Peyer's patch (tissue), 4 donors: ENCODE measurements around the gene ARSK. TPM values are rescaled to one million over a fixed set of nuclear protein-coding genes. Genes with fewer than 3 reads are reported as not detected.

ENCODE experiments used
- DNase-seq, 3 donors: peaks; one replicate each; pipeline ENCODE4 v3.0.0-alpha.2; 2017 to 2019
- H3K27ac ChIP-seq, 4 donors: fragments of 200-600 bp; sonication (generic); one replicate each; pipeline ENCODE4 v1.5.1; 2016 to 2019
- H3K27me3 ChIP-seq, 2 donors: fragments of 200-600 bp; sonication (generic); one replicate each; pipeline ENCODE4 v1.5.1; 2019
- H3K36me3 ChIP-seq, 3 donors: fragments of 200-600 bp; sonication (generic); one replicate each; pipeline ENCODE4 v1.5.1; 2016 to 2019
- H3K4me1 ChIP-seq, 4 donors: fragments of 200-600 bp; sonication (generic); one replicate each; pipeline ENCODE4 v1.5.1; 2016 to 2019
- H3K4me3 ChIP-seq, 4 donors: fragments of 200-600 bp; sonication (generic); 1 replicate in 3 of 4; 2 replicates in 1 of 4; pipeline ENCODE4 v1.5.1; 2016 to 2019; ENCODE audit warnings: mild to moderate bottlenecking in 1 of 4
- H3K9me3 ChIP-seq, 4 donors: fragments of 200-600 bp; sonication (generic); one replicate each; pipeline ENCODE4 v1.5.1; 2016 to 2019; ENCODE audit warnings: mild to moderate bottlenecking in 1 of 4
- CTCF ChIP-seq, 6 experiments: fragments of 450-650 bp in 4 of 6; fragments of 200-600 bp in 2 of 6; sonication (generic) in 1 of 6; IDR thresholded peaks; one replicate each; pipeline ENCODE4 v1.5.1; 2017 to 2019; ENCODE audit warnings: antibody characterized with exemption in 6 of 6, mild to moderate bottlenecking in 3 of 6, moderate library complexity in 1 of 6
- POLR2A ChIP-seq, 2 donors: fragments of 450-650 bp; IDR thresholded peaks; one replicate each; pipeline ENCODE4 v1.5.1; 2017; ENCODE audit warnings: antibody characterized with exemption in 2 of 2, mild to moderate bottlenecking in 2 of 2, moderate library complexity in 2 of 2
- total RNA-seq, 4 donors: library from RNA; depleted of rRNA; stranded (reverse); fragments of >200 nt; gene quantifications; one replicate each; pipeline ENCODE4 v1.1.0, GENCODE V29; 2016

Gene ARSK
- total RNA-seq, 4 donors from 2014 or later, result 0.76 to 6.6 (median 2.1) TPM

GRCh38 chr5:95591490-95591901, 36.6 kb downstream of the ARSK start:
- Histone ChIP-seq H3K9me3 (no peaks in the 10 kb centered on the region), H3K27me3 (no peaks in the 10 kb centered on the region), H3K4me1 (no peaks in the 10 kb centered on the region), H3K27ac (no peak overlapping the region), H3K36me3 (no peaks in the 10 kb centered on the region), H3K4me3 (no peak overlapping the region)
- no peak for DNase-seq
- TF ChIP-seq POLR2A (IDR thresholded peaks at IDR 0.05), result no peak
- no peak for TF ChIP-seq CTCF (IDR thresholded peaks at IDR 0.05)

- no peaks in the 10 kb centered on the region for H3K4me1 ChIP-seq
- no peak overlapping the region for H3K4me3 ChIP-seq
These were observed 40.5 kb downstream of the ARSK start for GRCh38 chr5:95595289-95595931.

GRCh38 chr5:95599252-95599651, 44.4 kb downstream of the ARSK start:
- Histone ChIP-seq H3K36me3 (no peaks in the 10 kb centered on the region), H3K27ac (no peak overlapping the region), H3K27me3 (no peaks in the 10 kb centered on the region), H3K4me1 (no peaks in the 10 kb centered on the region), H3K4me3 (no peak overlapping the region), H3K9me3 (no peaks in the 10 kb centered on the region)
- no peak for DNase-seq
- no peak for TF ChIP-seq POLR2A (IDR thresholded peaks at IDR 0.05)

More at GRCh38 chr5:95595289-95595931, 40.5 kb downstream of the ARSK start:
- TF ChIP-seq POLR2A (IDR thresholded peaks at IDR 0.05), result no peak
- no peak for TF ChIP-seq CTCF (IDR thresholded peaks at IDR 0.05)
- no peak overlapping the region for H3K27ac ChIP-seq
- H3K9me3 ChIP-seq, result no peaks in the 10 kb centered on the region
- DNase-seq, result no peak
- H3K27me3 ChIP-seq, result no peaks in the 10 kb centered on the region
- H3K36me3 ChIP-seq, result no peaks in the 10 kb centered on the region

- TF ChIP-seq CTCF (IDR thresholded peaks at IDR 0.05) (no peak), POLR2A (IDR thresholded peaks at IDR 0.05) (no peak)
- Histone ChIP-seq H3K36me3 (no peaks in the 10 kb centered on the region), H3K4me3 (no peak overlapping the region), H3K9me3 (no peaks in the 10 kb centered on the region), H3K27me3 (no peaks in the 10 kb centered on the region), H3K4me1 (no peaks in the 10 kb centered on the region), H3K27ac (no peak overlapping the region)
- DNase-seq, result no peak
These were observed 45.7 kb downstream of the ARSK start for GRCh38 chr5:95600557-95600956.

- H3K27ac ChIP-seq, result no peak overlapping the region
- DNase-seq, result no peak
- H3K9me3 ChIP-seq, result no peaks in the 10 kb centered on the region
- no peaks in the 10 kb centered on the region for H3K36me3 ChIP-seq
- no peak for TF ChIP-seq POLR2A (IDR thresholded peaks at IDR 0.05)
- no peaks in the 10 kb centered on the region for H3K4me1 ChIP-seq
- no peak overlapping the region for H3K4me3 ChIP-seq
- H3K27me3 ChIP-seq, result no peaks in the 10 kb centered on the region
These were observed 50.9 kb downstream of the ARSK start for GRCh38 chr5:95605786-95606185.

GRCh38 chr5:95606419-95606818, 51.5 kb downstream of the ARSK start:
- TF ChIP-seq CTCF (IDR thresholded peaks at IDR 0.05), result no peak
- no peak for TF ChIP-seq POLR2A (IDR thresholded peaks at IDR 0.05)

GRCh38 chr5:95609711-95610110, 54.8 kb downstream of the ARSK start:
- no peaks in the 10 kb centered on the region for H3K9me3 ChIP-seq
- no peaks in the 10 kb centered on the region for H3K36me3 ChIP-seq
- no peak overlapping the region for H3K27ac ChIP-seq
- no peak for DNase-seq
- H3K27me3 ChIP-seq, result no peaks in the 10 kb centered on the region
- H3K4me1 ChIP-seq, result no peaks in the 10 kb centered on the region
- H3K4me3 ChIP-seq, result no peak overlapping the region
- no peak for TF ChIP-seq POLR2A (IDR thresholded peaks at IDR 0.05)
- TF ChIP-seq CTCF (IDR thresholded peaks at IDR 0.05), result no peak

More at GRCh38 chr5:95606419-95606818, 51.5 kb downstream of the ARSK start:
- H3K9me3 ChIP-seq, result no peaks in the 10 kb centered on the region
- no peak for DNase-seq
- H3K4me3 ChIP-seq, result no peak overlapping the region
- H3K27me3 ChIP-seq, result no peaks in the 10 kb centered on the region
- no peaks in the 10 kb centered on the region for H3K36me3 ChIP-seq
- no peak overlapping the region for H3K27ac ChIP-seq
- no peaks in the 10 kb centered on the region for H3K4me1 ChIP-seq
